DOHH2 (cell line): Measurements from ENCODE around the gene FBXO4.

Experiments
- H3F3A ChIP-seq: fragments of 200-600 bp; sonication (generic), shearing (Covaris generic); 2 replicates; pipeline ENCODE4 v1.6.0; 2016; ENCODE audit warnings: antibody characterized with exemption, mild to moderate bottlenecking; ENCODE audit not compliant: control insufficient read depth, insufficient read depth
- H3K27ac ChIP-seq: fragments of 200-600 bp; sonication (generic); 2 replicates; pipeline ENCODE4 v1.5.1; 2014; ENCODE audit warnings: low read depth, mild to moderate bottlenecking, low read length, moderate library complexity
- H3K27me3 ChIP-seq: fragments of 200-600 bp; sonication (generic); 2 replicates; pipeline ENCODE4 v1.6.1; 2014; ENCODE audit warnings: mild to moderate bottlenecking, low read length, mixed read lengths; ENCODE audit not compliant: control insufficient read depth
- H3K36me3 ChIP-seq: fragments of 200-600 bp; sonication (generic); 2 replicates; pipeline ENCODE4 v1.6.1; 2014; ENCODE audit warnings: mild to moderate bottlenecking, low read length, moderate library complexity, mixed read lengths; ENCODE audit not compliant: control insufficient read depth
- H3K4me1 ChIP-seq: fragments of 200-600 bp; sonication (generic); 2 replicates; pipeline ENCODE4 v1.6.1; 2014; ENCODE audit warnings: mild to moderate bottlenecking, low read length, mixed read lengths; ENCODE audit not compliant: control insufficient read depth
- H3K4me2 ChIP-seq: fragments of 200-600 bp; sonication (generic); 2 replicates; pipeline ENCODE4 v1.6.0; 2014; ENCODE audit warnings: mild to moderate bottlenecking, low read length, moderate library complexity
- H3K4me3 ChIP-seq: fragments of 200-600 bp; sonication (generic); 2 replicates; pipeline ENCODE4 v1.5.1; 2014; ENCODE audit warnings: mild to moderate bottlenecking, low read length, mixed read lengths
- H3K79me2 ChIP-seq: fragments of 200-600 bp; sonication (generic); 2 replicates; pipeline ENCODE4 v1.6.1; 2014; ENCODE audit warnings: mild to moderate bottlenecking, low read length, mixed read lengths; ENCODE audit not compliant: control insufficient read depth
- H3K9me2 ChIP-seq: fragments of 200-600 bp; sonication (generic); replicated peaks from 2 replicates; pipeline ENCODE4 v1.6.1; 2014; ENCODE audit warnings: mild to moderate bottlenecking, low read length, mixed read lengths; ENCODE audit not compliant: control insufficient read depth
- H3K9me3 ChIP-seq: fragments of 200-600 bp; sonication (generic); 2 replicates; pipeline ENCODE4 v1.6.1; 2014; ENCODE audit warnings: antibody characterized with exemption, low read length, mixed read lengths; ENCODE audit not compliant: control insufficient read depth, insufficient read depth
- H4K20me1 ChIP-seq: fragments of 200-600 bp; sonication (generic); 2 replicates; pipeline ENCODE4 v1.6.0; 2014; ENCODE audit warnings: low read depth, mild to moderate bottlenecking, antibody characterized with exemption, low read length, moderate library complexity; ENCODE audit not compliant: control insufficient read depth, insufficient read depth
- EZH2phosphoT487 ChIP-seq: fragments of 200-600 bp; sonication (generic); IDR thresholded peaks from 2 replicates; pipeline ENCODE4 v1.6.1; 2017; ENCODE audit warnings: borderline replicate concordance, mild to moderate bottlenecking, antibody characterized with exemption, low read length, moderate library complexity, mixed read lengths
- TF ChIP-seq, protein P1 (sequence below): fragments of 200-600 bp; sonication (generic); IDR thresholded peaks from one replicate; pipeline ENCODE4 v1.5.1; 2014; ENCODE audit warnings: antibody characterized with exemption, mild to moderate bottlenecking, low read depth, low read length; ENCODE audit not compliant: poor library complexity, severe bottlenecking

FBXO4 gene

DNA sequence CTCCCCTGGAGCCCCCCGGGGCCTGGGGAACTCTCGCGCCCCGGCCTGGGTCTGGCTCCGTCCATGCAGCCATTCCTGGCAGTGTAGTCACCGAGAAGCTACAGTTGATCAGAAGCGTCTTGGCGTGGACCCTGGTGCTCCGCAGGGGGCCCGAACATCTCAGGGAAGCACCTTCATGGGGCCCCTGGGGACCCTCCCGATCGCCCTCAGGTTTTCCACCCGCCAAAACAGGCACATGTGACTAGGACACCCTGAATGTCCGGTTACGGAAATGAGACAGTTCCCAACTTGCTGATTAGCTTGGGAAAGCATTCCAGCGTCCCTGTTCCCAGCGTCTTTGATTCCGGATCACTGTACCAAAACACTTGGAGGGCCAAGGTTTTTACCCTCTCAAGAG is 472 bp downstream of the FBXO4 start:
- peak overlapping the region; percentile 94 for H3K4me2 ChIP-seq
- no peak for TF ChIP-seq EZH2phosphoT487
- TF ChIP-seq, protein P1, sequence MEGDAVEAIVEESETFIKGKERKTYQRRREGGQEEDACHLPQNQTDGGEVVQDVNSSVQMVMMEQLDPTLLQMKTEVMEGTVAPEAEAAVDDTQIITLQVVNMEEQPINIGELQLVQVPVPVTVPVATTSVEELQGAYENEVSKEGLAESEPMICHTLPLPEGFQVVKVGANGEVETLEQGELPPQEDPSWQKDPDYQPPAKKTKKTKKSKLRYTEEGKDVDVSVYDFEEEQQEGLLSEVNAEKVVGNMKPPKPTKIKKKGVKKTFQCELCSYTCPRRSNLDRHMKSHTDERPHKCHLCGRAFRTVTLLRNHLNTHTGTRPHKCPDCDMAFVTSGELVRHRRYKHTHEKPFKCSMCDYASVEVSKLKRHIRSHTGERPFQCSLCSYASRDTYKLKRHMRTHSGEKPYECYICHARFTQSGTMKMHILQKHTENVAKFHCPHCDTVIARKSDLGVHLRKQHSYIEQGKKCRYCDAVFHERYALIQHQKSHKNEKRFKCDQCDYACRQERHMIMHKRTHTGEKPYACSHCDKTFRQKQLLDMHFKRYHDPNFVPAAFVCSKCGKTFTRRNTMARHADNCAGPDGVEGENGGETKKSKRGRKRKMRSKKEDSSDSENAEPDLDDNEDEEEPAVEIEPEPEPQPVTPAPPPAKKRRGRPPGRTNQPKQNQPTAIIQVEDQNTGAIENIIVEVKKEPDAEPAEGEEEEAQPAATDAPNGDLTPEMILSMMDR: no peak
- peaks cover 28% of the 10 kb centered on the region for H3K36me3 ChIP-seq
- peak overlapping the region; percentile 70 for H3K27ac ChIP-seq
- H3K9me3 ChIP-seq: no peaks in the 10 kb centered on the region
- H4K20me1 ChIP-seq: no peaks in the 10 kb centered on the region
- H3F3A ChIP-seq: peaks cover 17% of the 10 kb centered on the region
- H3K79me2 ChIP-seq: peaks cover 22% of the 10 kb centered on the region
- H3K27me3 ChIP-seq: no peaks in the 10 kb centered on the region
- H3K9me2 ChIP-seq: no peaks in the 10 kb centered on the region
- H3K4me3 ChIP-seq: peak overlapping the region; percentile 92
- H3K4me1 ChIP-seq: peaks cover 38% of the 10 kb centered on the region

GRCh38 chr5:41927604-41928003 is 2.5 kb downstream of the FBXO4 start:
- no peaks in the 10 kb centered on the region for H3K27me3 ChIP-seq
- H3K9me2 ChIP-seq: no peaks in the 10 kb centered on the region
- H3K79me2 ChIP-seq: peaks cover 22% of the 10 kb centered on the region
- TF ChIP-seq, protein P1: no peak
- no peak for TF ChIP-seq EZH2phosphoT487
- 0 out of 2 replicates have a peak overlapping the region, but pooled peaks have one; percentile 94 for H3K4me2 ChIP-seq
- H4K20me1 ChIP-seq: no peaks in the 10 kb centered on the region
- no peak overlapping the region for H3K4me3 ChIP-seq
- H3F3A ChIP-seq: peaks cover 14% of the 10 kb centered on the region
- H3K27ac ChIP-seq: no peak overlapping the region
- H3K4me1 ChIP-seq: peaks cover 23% of the 10 kb centered on the region
- H3K9me3 ChIP-seq: no peaks in the 10 kb centered on the region
- peaks cover 32% of the 10 kb centered on the region for H3K36me3 ChIP-seq

DNA sequence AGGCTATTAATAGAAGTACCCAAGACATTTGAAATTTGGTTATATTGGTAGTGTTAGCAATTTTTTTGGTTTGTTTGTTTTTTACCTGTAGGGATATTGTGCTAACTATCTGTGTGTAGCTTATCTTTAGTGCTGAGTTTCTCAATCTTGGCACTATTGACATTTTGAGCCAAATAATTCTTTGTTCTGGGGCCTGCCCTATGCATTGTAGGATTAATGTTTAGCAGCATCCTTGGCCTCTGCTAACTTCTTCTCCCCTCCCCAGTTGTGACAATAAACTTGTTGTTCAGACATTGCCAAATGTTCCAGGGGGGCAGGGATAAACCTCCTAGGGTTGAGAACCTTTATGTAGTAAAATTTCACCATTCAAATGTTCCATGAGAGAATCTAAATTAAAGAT is 4.0 kb downstream of the FBXO4 start:
- TF ChIP-seq EZH2phosphoT487: no peak
- TF ChIP-seq, protein P1: no peak
- Histone ChIP-seq H3F3A (peaks cover 4% of the 10 kb centered on the region; the same call in 1 of the 2 replicates), H3K9me3 (no peaks in the 10 kb centered on the region), H3K9me2 (no peaks in the 10 kb centered on the region), H3K27ac (no peak overlapping the region), H3K4me1 (peaks cover 23% of the 10 kb centered on the region), H3K79me2 (peaks cover 22% of the 10 kb centered on the region), H4K20me1 (no peaks in the 10 kb centered on the region), H3K36me3 (peaks cover 40% of the 10 kb centered on the region), H3K4me2 (no peak overlapping the region), H3K27me3 (no peaks in the 10 kb centered on the region), H3K4me3 (no peak overlapping the region)

DNA sequence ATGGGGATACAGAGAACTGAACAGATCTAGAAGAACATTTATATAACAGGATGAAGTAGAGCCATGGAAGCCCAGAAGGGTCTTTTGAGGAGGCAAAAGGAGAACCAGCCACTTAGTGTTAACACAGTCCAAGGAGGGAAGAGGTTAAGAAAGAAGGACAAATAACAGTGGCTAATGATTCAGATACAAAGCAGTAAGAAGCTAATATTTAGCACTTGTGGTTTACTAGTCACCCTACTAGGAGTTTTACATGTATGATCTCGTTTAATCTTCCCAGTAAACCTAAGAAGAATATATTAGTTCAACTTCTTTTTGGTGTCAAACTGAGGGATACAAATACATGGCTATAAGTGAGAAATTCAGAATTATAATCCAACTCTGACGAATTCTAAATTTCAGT is 7.7 kb downstream of the FBXO4 start:
- Histone ChIP-seq H3K4me2 (no peak overlapping the region), H3K4me3 (no peak overlapping the region), H4K20me1 (no peaks in the 10 kb centered on the region), H3K27ac (no peak overlapping the region), H3K36me3 (peaks cover 68% of the 10 kb centered on the region), H3K9me3 (no peaks in the 10 kb centered on the region), H3K79me2 (no peaks in the 10 kb centered on the region), H3F3A (no peaks in the 10 kb centered on the region), H3K27me3 (no peaks in the 10 kb centered on the region), H3K4me1 (no peaks in the 10 kb centered on the region), H3K9me2 (no peaks in the 10 kb centered on the region)
- TF ChIP-seq, protein P1: no peak
- no peak for TF ChIP-seq EZH2phosphoT487
